HFFc6 (cell line): ENCODE measurements around the gene DCT. TPM values are rescaled to one million over a fixed set of nuclear protein-coding genes. Genes with fewer than 3 reads are reported as not detected.

Experiments used
- DNase-seq: peaks from one replicate; pipeline ENCODE4 v3.0.0-alpha.2; 2018
- H3K27ac Mint-ChIP-seq: 2 replicates; pipeline ENCODE4 v1.8.0; 2020; ENCODE audit warnings: mild to moderate bottlenecking, mixed read lengths
- H3K27me3 Mint-ChIP-seq: 2 replicates; pipeline ENCODE4 v1.8.0; 2021; ENCODE audit warnings: mild to moderate bottlenecking, moderate library complexity, mixed read lengths; ENCODE audit not compliant: insufficient read depth
- H3K36me3 Mint-ChIP-seq: 2 replicates; pipeline ENCODE4 v1.8.0; 2021; ENCODE audit warnings: low read depth, mixed read lengths
- H3K4me1 Mint-ChIP-seq: 2 replicates; pipeline ENCODE4 v1.8.0; 2020; ENCODE audit warnings: low read depth, mixed read lengths
- H3K4me3 Mint-ChIP-seq: 2 replicates; pipeline ENCODE4 v1.8.0; 2020; ENCODE audit warnings: mild to moderate bottlenecking, moderate library complexity, mixed read lengths
- H3K9me3 Mint-ChIP-seq: 2 replicates; pipeline ENCODE4 v1.8.0; 2020; ENCODE audit warnings: mild to moderate bottlenecking, mixed read lengths
- CTCF ChIP-seq: fragments of 200-600 bp; sonication (generic); IDR thresholded peaks from 2 replicates; pipeline ENCODE4 v1.5.0; 2021; ENCODE audit warnings: antibody characterized with exemption, mild to moderate bottlenecking
- total RNA-seq, 6 experiments: library from RNA; stranded (reverse); fragmentation: NEBNext Ultra II Directional; extraction: Animal tissue kit (Norgen Biotek cat#: 25700); gene quantifications; 2 replicates in 1 of 6; 3 replicates in 5 of 6; pipeline ENCODE4 v1.2.3, GENCODE V29; 2021

DCT gene
- total RNA-seq, 6 experiments from 2014 or later, result not detected

- no peak for DNase-seq
- H3K4me3 Mint-ChIP-seq, result no peak overlapping the region
- no peaks in the 10 kb centered on the region for H3K4me1 Mint-ChIP-seq
- peaks cover 12% of the 10 kb centered on the region for H3K27me3 Mint-ChIP-seq
- H3K9me3 Mint-ChIP-seq, result no peaks in the 10 kb centered on the region
- H3K27ac Mint-ChIP-seq, result no peak overlapping the region
- H3K36me3 Mint-ChIP-seq, result no peaks in the 10 kb centered on the region
- no peak for TF ChIP-seq CTCF
These were observed 92.4 kb downstream of the DCT start for GRCh38 chr13:94387047-94387446.

Other genes starting within 250 kb of the DCT start
- 1 to 10 TPM; 7.8 to 9.3 (median 8.9) TPM for gene TGDS, start 116.5 kb upstream of the DCT start, total RNA-seq
- gene GPR180, start 122.2 kb upstream of the DCT start, total RNA-seq, result 10 to 100 TPM in 1 of 6 experiments, 1 to 10 TPM in 5; 8.2 to 10.6 (median 9.1) TPM
- not detected for gene SOX21, start 232.9 kb upstream of the DCT start, total RNA-seq